GM23248 (cell line): ENCODE data around the gene YIF1B. TPM values are rescaled to one million over a fixed set of nuclear protein-coding genes. Genes with fewer than 3 reads are reported as not detected.
"Not testable (repeated sequence)": the region's sequence is repeated elsewhere in the genome, so short reads cannot be mapped to it uniquely, and the experiment has no call there.

ENCODE experiments used
- DNase-seq: peaks from one replicate; pipeline ENCODE4 v3.0.0-alpha.2; 2015
- H2AFZ ChIP-seq: fragments of 200-600 bp; sonication (generic); 2 replicates; pipeline ENCODE4 v1.6.1; 2016; ENCODE audit warnings: antibody characterized with exemption
- H3F3A ChIP-seq: fragments of 200-600 bp; sonication (generic); 2 replicates; pipeline ENCODE4 v1.6.1; 2016; ENCODE audit warnings: mild to moderate bottlenecking, antibody characterized with exemption, mixed run types; ENCODE audit not compliant: insufficient read depth
- H3K27ac ChIP-seq: fragments of 200-600 bp; sonication (generic); 2 replicates; pipeline ENCODE4 v1.5.1; 2016; ENCODE audit warnings: mild to moderate bottlenecking
- H3K27me3 ChIP-seq: fragments of 200-600 bp; sonication (generic); replicated peaks from 2 replicates; pipeline ENCODE4 v1.6.1; 2016; ENCODE audit warnings: mild to moderate bottlenecking; ENCODE audit not compliant: insufficient read depth
- H3K36me3 ChIP-seq: fragments of 200-600 bp; sonication (generic); 2 replicates; pipeline ENCODE4 v1.6.1; 2016; ENCODE audit warnings: low read depth, mild to moderate bottlenecking
- H3K4me1 ChIP-seq: fragments of 200-600 bp; sonication (generic); 2 replicates; pipeline ENCODE4 v1.6.1; 2016; ENCODE audit warnings: mild to moderate bottlenecking; ENCODE audit not compliant: insufficient read depth
- H3K4me2 ChIP-seq: fragments of 200-600 bp; sonication (generic); one replicate; pipeline ENCODE4 v1.6.1; 2016; ENCODE audit warnings: mild to moderate bottlenecking; ENCODE audit not compliant: unreplicated experiment
- H3K4me3 ChIP-seq: fragments of 200-600 bp; sonication (generic); 2 replicates; pipeline ENCODE4 v1.5.1; 2016; ENCODE audit warnings: mild to moderate bottlenecking
- H3K79me2 ChIP-seq: fragments of 200-600 bp; sonication (generic); 2 replicates; pipeline ENCODE4 v1.6.1; 2016; ENCODE audit warnings: mild to moderate bottlenecking; ENCODE audit not compliant: insufficient read depth
- H3K9ac ChIP-seq: fragments of 200-600 bp; sonication (generic); 2 replicates; pipeline ENCODE4 v1.6.1; 2016; ENCODE audit warnings: mild to moderate bottlenecking
- H3K9me2 ChIP-seq: fragments of 200-600 bp; sonication (generic); 2 replicates; pipeline ENCODE4 v1.6.1; 2016; ENCODE audit warnings: mixed run types, mild to moderate bottlenecking, moderate library complexity; ENCODE audit not compliant: insufficient read depth
- H3K9me3 ChIP-seq: fragments of 200-600 bp; sonication (generic); one replicate; pipeline ENCODE4 v1.6.1; 2017; ENCODE audit warnings: low read depth
- H4K20me1 ChIP-seq: fragments of 200-600 bp; sonication (generic); 2 replicates; pipeline ENCODE4 v1.6.0; 2016; ENCODE audit not compliant: insufficient read depth
- EZH2 ChIP-seq: fragments of 200-600 bp; sonication (generic); IDR thresholded peaks from 2 replicates; pipeline ENCODE4 v1.6.1; 2018; ENCODE audit warnings: antibody characterized with exemption, mild to moderate bottlenecking; ENCODE audit not compliant: insufficient read depth, poor library complexity, severe bottlenecking
- EZH2phosphoT487 ChIP-seq: fragments of 200-600 bp; sonication (generic); IDR thresholded peaks from 2 replicates; pipeline ENCODE4 v1.6.1; 2018; ENCODE audit warnings: antibody characterized with exemption, moderate library complexity, mild to moderate bottlenecking, low read depth; ENCODE audit not compliant: insufficient read depth
- WGBS, 2 experiments: methylation state at CpG; one replicate each; pipeline ENCODE4 v1.1.6; 2015 to 2017; ENCODE audit warnings: low lambda C conversion rate in 2 of 2, low coverage in 1 of 2; ENCODE audit errors: missing lambda C conversion rate in 2 of 2; 5-methylcytosine and 5-hydroxymethylcytosine counted together
- in situ Hi-C: fragments of 300-500 bp; cut with MboI; formaldehyde crosslinking; loops from 2 replicates; pipeline ENCODE4 v1.15.0; 2020
- polyA plus RNA-seq: library from polyadenylated mRNA; unstranded; fragments of >200 nt; fragmentation: Nextera tagmentation; extraction: Ambion mirVana; gene quantifications from 2 replicates; pipeline ENCODE4 v1.2.1, GENCODE V29; 2016
- total RNA-seq: library from RNA; depleted of rRNA; stranded (reverse); fragments of >200 nt; shearing (Covaris generic); gene quantifications from 2 replicates; pipeline ENCODE4 v1.2.3, GENCODE V29; 2014; rRNA removed

The YIF1B gene, protein sequence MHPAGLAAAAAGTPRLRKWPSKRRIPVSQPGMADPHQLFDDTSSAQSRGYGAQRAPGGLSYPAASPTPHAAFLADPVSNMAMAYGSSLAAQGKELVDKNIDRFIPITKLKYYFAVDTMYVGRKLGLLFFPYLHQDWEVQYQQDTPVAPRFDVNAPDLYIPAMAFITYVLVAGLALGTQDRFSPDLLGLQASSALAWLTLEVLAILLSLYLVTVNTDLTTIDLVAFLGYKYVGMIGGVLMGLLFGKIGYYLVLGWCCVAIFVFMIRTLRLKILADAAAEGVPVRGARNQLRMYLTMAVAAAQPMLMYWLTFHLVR
- 143 and 162 TPM in 2 replicates for total RNA-seq
- polyA plus RNA-seq = 191 and 199 TPM in 2 replicates

GRCh38 chr19:38315657-38316476 lies at the start of gene YIF1B:
TSS of gene YIF1B (minus strand) at chr19:38315947. CDS start at chr19:38315917, 30 bp downstream.
- no peak for TF ChIP-seq EZH2
- TF ChIP-seq EZH2phosphoT487 = no peak
- Histone ChIP-seq H3K36me3 (no peaks in the 10 kb centered on the region), H3K9me3 (no peaks in the 10 kb centered on the region), H3K4me3 (peak within 1 kb of the TSS; percentile 83), H3F3A (0 out of 2 replicates have a peak, but pooled peaks cover under 1% of the 10 kb centered on the region), H2AFZ (peak within 1 kb of the TSS; percentile 89), H3K4me1 (peaks cover 2% of the 10 kb centered on the region; the same call in 1 of the 2 replicates), H3K9ac (peak within 1 kb of the TSS; percentile 86), H3K4me2 (peak within 1 kb of the TSS; percentile 100), H3K27ac (peak within 1 kb of the TSS; percentile 58), H4K20me1 (no peaks in the 10 kb centered on the region), H3K9me2 (no peaks in the 10 kb centered on the region), H3K27me3 (no peaks in the 10 kb centered on the region), H3K79me2 (peaks cover 62% of the 10 kb centered on the region)
- in situ Hi-C loops = no loop called here
- peak; percentile 99 for DNase-seq
- 3 to 6% methylated on average over 18 to 51 of the region's 64 CpGs for WGBS, 2 experiments

DNA sequence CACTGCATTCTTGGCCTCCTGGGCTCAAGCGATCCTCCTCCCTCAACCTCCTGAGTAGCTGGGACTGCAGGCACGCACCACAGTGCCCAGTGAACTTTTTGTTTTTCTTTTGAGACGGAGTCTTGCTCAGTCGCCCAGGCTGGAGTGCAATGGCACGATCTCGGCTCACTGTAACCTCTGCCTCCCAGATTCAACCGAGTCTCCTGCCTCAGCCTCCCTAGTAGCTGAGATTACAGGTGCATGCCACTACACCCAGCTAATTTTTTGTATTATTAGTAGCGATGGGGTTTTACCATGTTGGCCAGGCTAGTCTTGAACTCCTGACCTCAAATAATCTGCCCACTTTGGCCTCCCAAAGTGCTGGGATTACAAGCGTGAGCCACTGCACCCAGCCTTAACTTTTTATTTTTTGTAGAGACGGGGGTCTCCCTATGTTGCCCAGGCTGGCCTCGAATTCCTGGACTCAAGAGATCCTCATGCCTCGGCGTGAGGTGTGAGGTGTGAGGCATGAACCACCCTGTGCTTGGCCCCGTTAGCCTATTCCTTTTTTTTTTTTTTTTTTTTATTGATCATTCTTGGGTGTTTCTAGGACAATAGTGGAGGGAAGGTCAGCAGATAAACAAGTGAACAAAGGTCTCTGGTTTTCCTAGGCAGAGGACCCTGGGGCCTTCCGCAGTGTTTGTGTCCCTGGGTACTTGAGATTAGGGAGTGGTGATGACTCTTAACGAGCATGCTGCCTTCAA lies 47.4 kb upstream of the YIF1B start:
- peak overlapping the region; percentile 78; the same call in 1 of the 2 replicates for H3K4me3 ChIP-seq
- 80% methylated on average over 15 of the region's 16 CpGs for WGBS, 2 experiments
- H3F3A ChIP-seq, in situ Hi-C loops, H3K79me2 ChIP-seq, DNase-seq, H3K9ac ChIP-seq, H3K27ac ChIP-seq, H3K4me1 ChIP-seq, H2AFZ ChIP-seq, H3K36me3 ChIP-seq, H3K9me2 ChIP-seq, H4K20me1 ChIP-seq, H3K9me3 ChIP-seq: not testable (repeated sequence)
- peaks cover 21% of the 10 kb centered on the region for H3K27me3 ChIP-seq
- H3K4me2 ChIP-seq = peak overlapping the region; percentile 88

GRCh38 chr19:38362076-38362945 lies 46.6 kb upstream of the YIF1B start:
- H3K9me2 ChIP-seq = no peaks in the 10 kb centered on the region

More at GRCh38 chr19:38362076-38362945, 46.6 kb upstream of the YIF1B start:
- Histone ChIP-seq H3K4me2 (peak overlapping the region; percentile 88), H3K9me3 (no peaks in the 10 kb centered on the region), H3K27me3 (peaks cover 21% of the 10 kb centered on the region), H2AFZ (peak overlapping the region; percentile 87), H3K79me2 (no peaks in the 10 kb centered on the region), H3K4me1 (no peaks in the 10 kb centered on the region), H3K9ac (no peak overlapping the region; the same call in 1 of the 2 replicates), H3K36me3 (no peaks in the 10 kb centered on the region), H3K27ac (no peak overlapping the region), H4K20me1 (no peaks in the 10 kb centered on the region), H3K4me3 (peak overlapping the region; percentile 78), H3F3A (no peaks in the 10 kb centered on the region)
- 4 to 5% methylated on average over 58 to 59 of the region's 68 CpGs for WGBS, 2 experiments
- peak; percentile 89 for DNase-seq
- in situ Hi-C loops = no loop called here
- TF ChIP-seq EZH2 (no peak), EZH2phosphoT487 (no peak)
